Transverse colon (tissue), 4 donors: Measurements from ENCODE around the gene OR6K3. TPM values are rescaled to one million over a fixed set of nuclear protein-coding genes. Genes with fewer than 3 reads are reported as not detected.

Experiments
- DNase-seq: peaks from one replicate; pipeline ENCODE4 v3.0.0-alpha.2; 2019
- H3K27ac ChIP-seq, 4 donors: fragments of 200-600 bp; sonication (generic); 2 replicates each; pipeline ENCODE4 v1.5.1; 2016 to 2018; ENCODE audit warnings: inconsistent platforms in 4 of 4
- H3K27me3 ChIP-seq: fragments of 200-600 bp; sonication (generic); 2 replicates; pipeline ENCODE4 v1.5.1; 2017; ENCODE audit warnings: inconsistent platforms
- H3K36me3 ChIP-seq, 4 donors: fragments of 200-600 bp; sonication (generic); 2 replicates each; pipeline ENCODE4 v1.5.1; 2017 to 2019; ENCODE audit warnings: inconsistent platforms in 4 of 4
- H3K4me1 ChIP-seq, 4 donors: fragments of 200-600 bp; sonication (generic); 2 replicates each; pipeline ENCODE4 v1.5.1; 2017 to 2020; ENCODE audit warnings: inconsistent platforms in 4 of 4
- H3K4me3 ChIP-seq, 4 donors: fragments of 200-600 bp; sonication (generic); 1 replicate in 1 of 4; 2 replicates in 3 of 4; pipeline versions ENCODE4 v1.5.1 to v1.6.1; 2017 to 2019; ENCODE audit warnings: inconsistent platforms in 4 of 4
- H3K9me3 ChIP-seq, 2 donors: fragments of 200-600 bp; sonication (generic); 2 replicates each; pipeline ENCODE4 v1.5.1; 2017 to 2019; ENCODE audit warnings: inconsistent platforms in 2 of 2
- EP300 ChIP-seq: sonication (generic); formaldehyde crosslinking; IDR thresholded peaks from one replicate; pipeline ENCODE4 v1.6.1; 2017; ENCODE audit warnings: antibody characterized with exemption, low read depth
- POLR2A ChIP-seq: fragments of 450-650 bp; IDR thresholded peaks from one replicate; pipeline ENCODE4 v1.6.1; 2016; ENCODE audit warnings: antibody characterized with exemption, mild to moderate bottlenecking, moderate library complexity
- POLR2AphosphoS5 ChIP-seq, 3 donors: sonication (generic); formaldehyde crosslinking; IDR thresholded peaks; one replicate each; pipeline ENCODE4 v1.6.1; 2016; ENCODE audit warnings: antibody characterized with exemption in 3 of 3
- WGBS, 2 donors: methylation state at CpG; one replicate each; pipeline ENCODE4 v1.1.5; 2018; ENCODE audit warnings: low coverage in 1 of 2; 5-methylcytosine and 5-hydroxymethylcytosine counted together
- in situ Hi-C, 4 donors: fragments of 200-750 bp; cut with MboI; loops; one replicate each; pipeline versions ENCODE4 v1.15.0 to v1.15.1; 2017; ENCODE audit warnings: low sequenced_read_pairs in 3 of 4, low pct_ligation_motif_present in 1 of 4, low pct_unique_long_range_greater_than_20kb in 1 of 4
- intact Hi-C: fragments of 100-400 bp; cut with DNase I; formaldehyde crosslinking; loops from one replicate; pipeline ENCODE4 v1.15.1; 2023; ENCODE audit warnings: low total_unique reads
- total RNA-seq, 4 donors: library from RNA; depleted of rRNA; stranded (reverse); fragments of >200 nt; gene quantifications; one replicate each; pipeline ENCODE4 v1.1.0, GENCODE V29; 2016
- TF ChIP-seq, protein P1 (sequence below), 5 experiments: fragments of 200-600 bp in 3 of 5; fragments of 450-650 bp in 2 of 5; sonication (generic) in 3 of 5; IDR thresholded peaks; 1 replicate in 2 of 5; 2 replicates in 3 of 5; pipeline ENCODE4 v1.5.1; 2016 to 2017; ENCODE audit warnings: antibody characterized with exemption in 5 of 5, inconsistent platforms in 3 of 5, mild to moderate bottlenecking in 2 of 5, moderate library complexity in 1 of 5

Gene OR6K3
- total RNA-seq, 4 donors from 2014 or later: not detected

DNA sequence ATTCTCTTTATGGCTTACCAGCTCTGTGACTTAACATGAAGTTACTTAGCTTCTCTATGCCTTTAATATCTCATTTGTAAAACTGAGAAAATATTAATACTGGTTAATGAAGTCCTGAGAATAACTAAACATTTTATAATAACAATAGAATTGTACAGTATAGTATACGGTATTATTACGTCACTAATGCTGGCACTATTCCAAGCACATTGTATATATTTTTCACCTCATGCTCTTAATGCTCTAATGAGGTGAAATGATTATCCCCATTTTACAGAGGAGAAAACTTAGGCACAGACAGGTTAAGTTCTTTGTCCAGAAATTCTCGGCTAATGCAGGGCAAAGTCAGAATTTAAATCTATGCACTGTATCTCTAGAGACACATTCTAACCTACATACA is 856 bp downstream of the OR6K3 start:
- H3K27me3 ChIP-seq: no peaks in the 10 kb centered on the region
- no peak for TF ChIP-seq EP300
- WGBS, 2 donors: 59 to 60% methylated on average over 3 of the region's 3 CpGs
- no peaks in the 10 kb centered on the region for H3K9me3 ChIP-seq
- no peak for DNase-seq
- intact Hi-C loops (no loop called here), in situ Hi-C loops (no loop called here)
- no peaks in the 10 kb centered on the region for H3K36me3 ChIP-seq
- H3K4me1 ChIP-seq: no peaks in the 10 kb centered on the region
- H3K4me3 ChIP-seq: no peak overlapping the region
- no peak overlapping the region for H3K27ac ChIP-seq

DNA sequence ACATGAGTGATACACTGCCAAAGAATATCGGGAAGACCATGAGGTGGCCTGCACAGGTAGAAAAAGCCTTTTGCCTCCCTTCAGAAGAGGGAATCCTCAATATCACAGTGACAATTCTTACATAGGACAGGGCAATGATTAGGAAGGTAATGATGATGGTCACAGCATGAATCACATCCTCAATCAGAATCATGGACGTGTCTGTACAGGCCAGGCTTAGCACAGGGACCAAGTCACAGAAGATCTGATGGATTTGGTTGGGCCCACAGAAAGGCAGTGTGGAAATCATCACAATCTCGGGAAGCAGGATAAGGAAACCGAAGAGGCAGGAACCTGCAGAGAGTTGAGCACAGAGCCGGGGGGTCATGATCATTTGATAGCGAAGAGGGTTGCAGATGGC is 3.2 kb downstream of the OR6K3 start:
- Histone ChIP-seq H3K4me1 (no peaks in the 10 kb centered on the region), H3K36me3 (no peaks in the 10 kb centered on the region), H3K27ac (no peak overlapping the region), H3K27me3 (no peaks in the 10 kb centered on the region), H3K9me3 (no peaks in the 10 kb centered on the region), H3K4me3 (no peak overlapping the region)
- DNase-seq: no peak
- no peak for TF ChIP-seq POLR2AphosphoS5 (IDR thresholded peaks at IDR 0.05)
- TF ChIP-seq POLR2A: no peak
- no peak for TF ChIP-seq EP300
- TF ChIP-seq, protein P1, sequence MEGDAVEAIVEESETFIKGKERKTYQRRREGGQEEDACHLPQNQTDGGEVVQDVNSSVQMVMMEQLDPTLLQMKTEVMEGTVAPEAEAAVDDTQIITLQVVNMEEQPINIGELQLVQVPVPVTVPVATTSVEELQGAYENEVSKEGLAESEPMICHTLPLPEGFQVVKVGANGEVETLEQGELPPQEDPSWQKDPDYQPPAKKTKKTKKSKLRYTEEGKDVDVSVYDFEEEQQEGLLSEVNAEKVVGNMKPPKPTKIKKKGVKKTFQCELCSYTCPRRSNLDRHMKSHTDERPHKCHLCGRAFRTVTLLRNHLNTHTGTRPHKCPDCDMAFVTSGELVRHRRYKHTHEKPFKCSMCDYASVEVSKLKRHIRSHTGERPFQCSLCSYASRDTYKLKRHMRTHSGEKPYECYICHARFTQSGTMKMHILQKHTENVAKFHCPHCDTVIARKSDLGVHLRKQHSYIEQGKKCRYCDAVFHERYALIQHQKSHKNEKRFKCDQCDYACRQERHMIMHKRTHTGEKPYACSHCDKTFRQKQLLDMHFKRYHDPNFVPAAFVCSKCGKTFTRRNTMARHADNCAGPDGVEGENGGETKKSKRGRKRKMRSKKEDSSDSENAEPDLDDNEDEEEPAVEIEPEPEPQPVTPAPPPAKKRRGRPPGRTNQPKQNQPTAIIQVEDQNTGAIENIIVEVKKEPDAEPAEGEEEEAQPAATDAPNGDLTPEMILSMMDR (IDR thresholded peaks at IDR 0.05): no peak
- in situ Hi-C loops: no loop called here
- WGBS, 2 donors: 65 to 90% methylated on average over 4 to 6 of the region's 6 CpGs
- intact Hi-C loops: no loop called here

DNA sequence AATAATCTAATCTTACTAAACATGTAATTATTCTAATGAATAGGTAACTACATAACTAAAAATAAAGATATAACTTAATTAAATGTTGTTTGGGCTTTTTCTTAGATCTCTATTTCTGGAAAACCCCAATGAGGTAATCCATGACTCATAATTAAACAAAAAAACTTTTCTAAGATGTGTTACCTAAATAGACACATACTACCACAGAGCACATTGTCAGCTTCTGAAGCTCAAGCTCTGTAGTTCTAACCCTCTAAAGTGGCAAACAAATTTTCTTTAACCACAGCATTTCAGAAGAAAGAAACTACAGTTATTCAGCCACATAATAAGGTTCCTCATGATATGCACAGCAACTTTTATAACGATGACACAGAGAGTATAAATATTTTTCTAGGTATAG is 4.2 kb downstream of the OR6K3 start:
- DNase-seq: no peak
- Histone ChIP-seq H3K27ac (no peak overlapping the region), H3K27me3 (no peaks in the 10 kb centered on the region), H3K9me3 (no peaks in the 10 kb centered on the region), H3K4me1 (no peaks in the 10 kb centered on the region), H3K4me3 (no peak overlapping the region), H3K36me3 (no peaks in the 10 kb centered on the region)
- TF ChIP-seq, protein P1 (IDR thresholded peaks at IDR 0.05): no peak
- no peak for TF ChIP-seq POLR2AphosphoS5 (IDR thresholded peaks at IDR 0.05)
- no peak for TF ChIP-seq POLR2A
- TF ChIP-seq EP300: no peak
- in situ Hi-C loops (no loop called here), intact Hi-C loops (no loop called here)
- 68 to 75% methylated on average over 1 of the region's 1 CpG for WGBS, 2 donors

DNA sequence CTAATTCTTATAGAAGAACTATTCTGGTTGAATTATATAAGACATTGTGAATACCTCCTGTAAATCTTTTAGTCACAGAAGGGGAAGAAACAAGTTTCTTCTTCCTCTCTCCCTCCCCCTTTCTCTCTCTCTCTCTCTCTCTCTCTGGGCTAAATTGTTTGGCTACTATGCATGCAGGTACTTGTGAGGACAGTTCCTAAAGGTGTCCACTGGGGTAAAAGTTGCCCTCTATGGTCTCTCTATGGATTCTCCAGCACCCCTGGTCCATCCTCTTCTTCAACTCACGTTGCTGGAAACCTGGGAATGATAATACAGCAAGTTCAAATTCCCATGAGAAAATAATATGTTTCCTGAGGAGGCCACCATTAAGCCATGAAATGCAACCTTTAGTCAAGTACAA is 5.8 kb downstream of the OR6K3 start:
- Histone ChIP-seq H3K4me1 (no peaks in the 10 kb centered on the region), H3K27ac (no peak overlapping the region), H3K4me3 (no peak overlapping the region), H3K27me3 (no peaks in the 10 kb centered on the region), H3K9me3 (no peaks in the 10 kb centered on the region), H3K36me3 (no peaks in the 10 kb centered on the region)
- WGBS, 2 donors: 17 to 20% methylated on average over 1 of the region's 1 CpG
- in situ Hi-C loops: no loop called here
- intact Hi-C loops: no loop called here
- TF ChIP-seq EP300: no peak
- TF ChIP-seq POLR2A: no peak
- no peak for TF ChIP-seq POLR2AphosphoS5 (IDR thresholded peaks at IDR 0.05)
- TF ChIP-seq, protein P1 (IDR thresholded peaks at IDR 0.05): no peak
- DNase-seq: no peak

DNA sequence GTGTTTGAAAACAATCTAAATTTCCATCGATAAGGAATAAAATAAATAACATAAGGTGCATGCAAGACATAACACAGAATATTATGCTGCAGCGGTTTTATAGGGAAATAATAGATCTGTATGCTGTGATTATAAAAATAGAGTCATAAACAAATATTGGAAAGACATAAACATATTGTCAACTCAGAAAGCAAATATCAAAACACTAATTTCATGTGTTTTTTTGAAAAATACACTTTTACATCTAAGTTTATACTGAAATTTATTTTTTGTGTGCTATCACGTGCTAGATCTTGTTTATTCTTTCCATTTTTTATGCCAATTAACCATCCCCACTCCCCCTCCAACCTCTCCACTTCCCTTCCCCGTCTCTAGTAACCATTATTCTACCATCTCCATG is 9.4 kb downstream of the OR6K3 start:
- DNase-seq: no peak
- no peak overlapping the region for H3K27ac ChIP-seq
- no peaks in the 10 kb centered on the region for H3K36me3 ChIP-seq
- no peak for TF ChIP-seq EP300
- no peak for TF ChIP-seq POLR2A
- TF ChIP-seq, protein P1 (IDR thresholded peaks at IDR 0.05): no peak
- no peak for TF ChIP-seq POLR2AphosphoS5 (IDR thresholded peaks at IDR 0.05)
- H3K4me3 ChIP-seq: no peak overlapping the region
- H3K4me1 ChIP-seq: no peaks in the 10 kb centered on the region
- H3K27me3 ChIP-seq: no peaks in the 10 kb centered on the region
- 54 to 59% methylated on average over 4 of the region's 4 CpGs for WGBS, 2 donors
- in situ Hi-C loops: no loop called here
- intact Hi-C loops: no loop called here
- H3K9me3 ChIP-seq: no peaks in the 10 kb centered on the region
